ENCODE measurements around the gene MECP2. TPM values are rescaled to one million over a fixed set of nuclear protein-coding genes. Genes with fewer than 3 reads are reported as not detected.

MECP2 gene
- total RNA-seq, 1 donor from 2014 or later = 58.2 TPM

GRCh38 chrX:154023276-154024000 is 74.1 kb downstream of the MECP2 start:
- H3K36me3 Mint-ChIP-seq (ENCODE audit: low read depth) = peaks cover 16% of the 10 kb centered on the region
- H3K4me1 Mint-ChIP-seq (ENCODE audit: low read depth) = peaks cover 10% of the 10 kb centered on the region
- DNase-seq (ENCODE audit: low spot score) = no peak
- no peaks in the 10 kb centered on the region for H3K27me3 Mint-ChIP-seq (ENCODE audit: low read depth)
- H3K4me3 Mint-ChIP-seq (ENCODE audit: low read depth) = no peak overlapping the region
- no peak overlapping the region for H3K27ac Mint-ChIP-seq
- no peaks in the 10 kb centered on the region for H3K9me3 Mint-ChIP-seq
- intact Hi-C loops (cut with micrococcal nuclease) = loop anchor here (5.0 kb wide), 1 partner anchor 51 kb away; the partner anchor contains the start of genes HCFC1 and TMEM187

GRCh38 chrX:154022108-154022507 is 75.4 kb downstream of the MECP2 start:
- Mint-ChIP-seq H3K9me3 (no peaks in the 10 kb centered on the region), H3K27ac (no peak overlapping the region), H3K4me3 (ENCODE audit: low read depth) (no peak overlapping the region), H3K4me1 (ENCODE audit: low read depth) (peaks cover 8% of the 10 kb centered on the region), H3K27me3 (ENCODE audit: low read depth) (no peaks in the 10 kb centered on the region), H3K36me3 (ENCODE audit: low read depth) (peaks cover 10% of the 10 kb centered on the region)
- intact Hi-C loops (cut with micrococcal nuclease) = loop anchor here (5.0 kb wide), 1 partner anchor 50 kb away; the partner anchor contains the start of genes HCFC1 and TMEM187
- DNase-seq (ENCODE audit: low spot score) = no peak

- Mint-ChIP-seq H3K4me3 (ENCODE audit: low read depth) (peak overlapping the region; percentile 88), H3K36me3 (ENCODE audit: low read depth) (peaks cover 10% of the 10 kb centered on the region), H3K4me1 (ENCODE audit: low read depth) (peaks cover 8% of the 10 kb centered on the region), H3K27ac (peak overlapping the region; percentile 60), H3K27me3 (ENCODE audit: low read depth) (no peaks in the 10 kb centered on the region), H3K9me3 (no peaks in the 10 kb centered on the region)
- DNase-seq (ENCODE audit: low spot score) = no peak
- intact Hi-C loops (cut with micrococcal nuclease) = loop anchor here (5.0 kb wide), 1 partner anchor 49 kb away; the partner anchor contains the start of genes HCFC1 and TMEM187
These were observed 76.3 kb downstream of the MECP2 start for GRCh38 chrX:154021131-154021611.

- Mint-ChIP-seq H3K4me3 (ENCODE audit: low read depth) (peak overlapping the region; percentile 88), H3K27me3 (ENCODE audit: low read depth) (no peaks in the 10 kb centered on the region), H3K9me3 (no peaks in the 10 kb centered on the region), H3K36me3 (ENCODE audit: low read depth) (peaks cover 14% of the 10 kb centered on the region), H3K27ac (peak overlapping the region; percentile 92), H3K4me1 (ENCODE audit: low read depth) (peaks cover 9% of the 10 kb centered on the region)
- intact Hi-C loops (cut with micrococcal nuclease) = loop anchor here (5.0 kb wide), 1 partner anchor 48 kb away; the partner anchor contains the start of genes HCFC1 and TMEM187
- no peak for DNase-seq (ENCODE audit: low spot score)
These were observed 76.9 kb downstream of the MECP2 start for GRCh38 chrX:154020536-154021115.

- H3K27ac Mint-ChIP-seq = peak within 1 kb of the TSS; percentile 92
- intact Hi-C loops (cut with micrococcal nuclease) = loop anchor here (5.0 kb wide), 2 partner anchors 38 to 48 kb away; partner anchors contain the start of genes HCFC1 and TMEM187
- H3K4me3 Mint-ChIP-seq (ENCODE audit: low read depth) = peak within 1 kb of the TSS; percentile 88
- DNase-seq (ENCODE audit: low spot score) = peak; percentile 49
- H3K9me3 Mint-ChIP-seq = no peaks in the 10 kb centered on the region
- H3K36me3 Mint-ChIP-seq (ENCODE audit: low read depth) = peaks cover 20% of the 10 kb centered on the region
- peaks cover 9% of the 10 kb centered on the region for H3K4me1 Mint-ChIP-seq (ENCODE audit: low read depth)
- no peaks in the 10 kb centered on the region for H3K27me3 Mint-ChIP-seq (ENCODE audit: low read depth)
These were observed 77.6 kb downstream of the MECP2 start, which contains the start of gene IRAK1 for GRCh38 chrX:154019633-154020528. TSS of gene IRAK1 (minus strand) at chrX:154019902. CDS start at chrX:154019812, 90 bp downstream.

GRCh38 chrX:154019061-154019621 is 78.4 kb downstream of the MECP2 start:
- H3K27ac Mint-ChIP-seq = peak overlapping the region; percentile 85
- peaks cover 9% of the 10 kb centered on the region for H3K4me1 Mint-ChIP-seq (ENCODE audit: low read depth)
- peak overlapping the region; percentile 87 for H3K4me3 Mint-ChIP-seq (ENCODE audit: low read depth)
- DNase-seq (ENCODE audit: low spot score) = no peak
- H3K27me3 Mint-ChIP-seq (ENCODE audit: low read depth) = no peaks in the 10 kb centered on the region
- intact Hi-C loops (cut with micrococcal nuclease) = loop anchor here (5.0 kb wide), 1 partner anchor 37 kb away; no protein-coding TSS in a partner anchor
- H3K9me3 Mint-ChIP-seq = no peaks in the 10 kb centered on the region
- peaks cover 27% of the 10 kb centered on the region for H3K36me3 Mint-ChIP-seq (ENCODE audit: low read depth)

GRCh38 chrX:154018518-154019060 is 78.9 kb downstream of the MECP2 start:
- Mint-ChIP-seq H3K27ac (peak overlapping the region; percentile 85), H3K27me3 (ENCODE audit: low read depth) (no peaks in the 10 kb centered on the region), H3K36me3 (ENCODE audit: low read depth) (peaks cover 29% of the 10 kb centered on the region), H3K4me3 (ENCODE audit: low read depth) (peak overlapping the region; percentile 87), H3K4me1 (ENCODE audit: low read depth) (peaks cover 9% of the 10 kb centered on the region), H3K9me3 (no peaks in the 10 kb centered on the region)
- intact Hi-C loops (cut with micrococcal nuclease) = loop anchor here (5.0 kb wide), 1 partner anchor 36 kb away; no protein-coding TSS in a partner anchor
- DNase-seq (ENCODE audit: low spot score) = no peak

GRCh38 chrX:154017766-154018517 is 79.6 kb downstream of the MECP2 start:
- Mint-ChIP-seq H3K36me3 (ENCODE audit: low read depth) (peaks cover 32% of the 10 kb centered on the region), H3K27me3 (ENCODE audit: low read depth) (no peaks in the 10 kb centered on the region), H3K27ac (no peak overlapping the region), H3K9me3 (no peaks in the 10 kb centered on the region), H3K4me1 (ENCODE audit: low read depth) (peaks cover 9% of the 10 kb centered on the region), H3K4me3 (ENCODE audit: low read depth) (peak overlapping the region; percentile 87)
- no peak for DNase-seq (ENCODE audit: low spot score)
- intact Hi-C loops (cut with micrococcal nuclease) = loop anchor here (5.0 kb wide), 1 partner anchor 36 kb away; no protein-coding TSS in a partner anchor

- Mint-ChIP-seq H3K4me3 (ENCODE audit: low read depth) (peak overlapping the region; percentile 33), H3K27ac (no peak overlapping the region), H3K27me3 (ENCODE audit: low read depth) (no peaks in the 10 kb centered on the region), H3K36me3 (ENCODE audit: low read depth) (peaks cover 38% of the 10 kb centered on the region), H3K4me1 (ENCODE audit: low read depth) (peaks cover 8% of the 10 kb centered on the region), H3K9me3 (no peaks in the 10 kb centered on the region)
- intact Hi-C loops (cut with micrococcal nuclease) = loop anchor here (5.0 kb wide), 1 partner anchor 34 kb away; no protein-coding TSS in a partner anchor
- DNase-seq (ENCODE audit: low spot score) = no peak
These were observed 81.0 kb downstream of the MECP2 start for GRCh38 chrX:154016366-154017076.

GRCh38 chrX:154015581-154016264 is 81.8 kb downstream of the MECP2 start:
- Mint-ChIP-seq H3K9me3 (no peaks in the 10 kb centered on the region), H3K4me3 (ENCODE audit: low read depth) (peak overlapping the region; percentile 33), H3K27me3 (ENCODE audit: low read depth) (no peaks in the 10 kb centered on the region), H3K36me3 (ENCODE audit: low read depth) (peaks cover 44% of the 10 kb centered on the region), H3K27ac (peak overlapping the region; percentile 35), H3K4me1 (ENCODE audit: low read depth) (peaks cover 5% of the 10 kb centered on the region)
- DNase-seq (ENCODE audit: low spot score) = no peak
- intact Hi-C loops (cut with micrococcal nuclease) = loop anchor here (5.0 kb wide), 1 partner anchor 33 kb away; no protein-coding TSS in a partner anchor
